CD4-positive, alpha-beta T cell treated with Interleukin-12 subunit alpha and Interleukin-12 subunit beta, for 1 hour (primary cell): ENCODE data around the gene IGLL1.

ENCODE experiments used
- DNase-seq: peaks from one replicate; pipeline ENCODE4 v3.0.0-alpha.2; 2020

Gene IGLL1

GRCh38 chr22:23526596-23527316 is 53.3 kb downstream of the IGLL1 start:
- DNase-seq: no peak

GRCh38 chr22:23525510-23525909 is 54.6 kb downstream of the IGLL1 start:
- DNase-seq: no peak

GRCh38 chr22:23524226-23524625 is 55.9 kb downstream of the IGLL1 start:
- DNase-seq: no peak

- DNase-seq: no peak
Observed at GRCh38 chr22:23523713-23524112, 56.4 kb downstream of the IGLL1 start.
